ENCODE measurements around the gene MTMR2.

DNA sequence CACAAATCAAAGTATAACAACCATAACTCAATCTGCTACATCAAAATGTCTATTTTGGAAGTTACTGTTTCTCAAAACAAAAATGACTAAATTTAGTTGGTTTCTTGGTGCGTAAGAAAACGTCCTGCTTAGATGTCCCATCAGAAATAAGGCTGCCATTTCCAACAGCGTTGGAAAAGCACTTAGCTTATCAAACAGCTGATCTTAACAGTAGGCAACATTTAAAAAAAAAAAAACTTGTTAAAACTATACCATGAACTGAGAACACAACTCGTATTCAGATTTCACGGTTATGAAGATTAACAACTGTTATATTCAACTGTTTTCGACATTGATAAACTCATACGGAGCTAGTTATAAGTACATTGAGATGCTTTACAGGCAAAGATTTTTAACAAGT lies 131.2 kb downstream of the MTMR2 start:
- no peak for TF ChIP-seq GATA3 (IDR thresholded peaks at IDR 0.05; ENCODE audit: low read depth, low read length)
- TF ChIP-seq GATA2 (IDR thresholded peaks at IDR 0.05; ENCODE audit: low read depth, low read length), result no peak
